ENCODE data around the gene DGKI. TPM values are rescaled to one million over a fixed set of nuclear protein-coding genes. Genes with fewer than 3 reads are reported as not detected.

Gene DGKI
- total RNA-seq, 2 experiments from 2014 or later = 0.46 TPM; not detected in 1

DNA sequence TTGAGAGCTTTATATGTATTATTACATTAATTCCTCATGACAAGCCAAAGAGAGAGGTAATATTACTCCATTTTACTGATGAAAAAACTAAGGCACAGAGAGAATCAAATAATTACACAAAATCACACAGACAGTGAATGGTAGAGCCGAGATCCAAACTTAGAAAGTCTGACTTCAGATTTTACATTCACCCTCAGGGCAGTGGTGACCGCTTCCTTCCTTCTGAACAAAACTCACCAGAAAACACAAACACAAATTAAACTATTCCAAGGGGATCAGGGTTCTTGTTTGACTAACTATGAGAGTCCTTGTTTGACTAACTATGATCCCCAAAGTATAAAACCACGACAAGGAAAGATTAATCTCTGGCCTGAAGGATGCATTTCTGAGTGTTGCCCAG is 435.3 kb downstream of the DGKI start:
- TF ChIP-seq EZH2phosphoT487 (IDR thresholded peaks at IDR 0.05; ENCODE audit: borderline replicate concordance, low read depth, low read length) (no peak), CTCF (conservative IDR thresholded peaks at IDR 0.05; ENCODE audit: low read length) (no peak)
- Histone ChIP-seq H3K9me3 (ENCODE audit: low read length) (no peaks in the 10 kb centered on the region), H3K4me2 (ENCODE audit: low read length) (no peak overlapping the region), H3K4me3 (ENCODE audit: low read depth, low read length, poor library complexity, severe bottlenecking) (no peak overlapping the region), H2AFZ (ENCODE audit: low read length) (no peak overlapping the region), H4K20me1 (ENCODE audit: insufficient read depth, low read length) (no peaks in the 10 kb centered on the region), H3K27ac (ENCODE audit: low read depth, low read length, poor library complexity, severe bottlenecking) (no peak overlapping the region), H3K79me2 (ENCODE audit: insufficient read depth, low read depth, low read length) (no peaks in the 10 kb centered on the region), H3K9me2 (ENCODE audit: insufficient read depth, low read length) (no peaks in the 10 kb centered on the region), H3K36me3 (ENCODE audit: insufficient read depth, low read length) (no peaks in the 10 kb centered on the region), H3K4me1 (ENCODE audit: insufficient read depth, low read length, poor library complexity, severe bottlenecking) (no peaks in the 10 kb centered on the region)
- DNase-seq (ENCODE audit: low spot score) = no peak
- intact Hi-C loops (cut with micrococcal nuclease; ENCODE audit: unreplicated experiment) = no loop called here
- ChIA-PET POLR2A (no interaction called here), CTCF (ENCODE audit: unreplicated experiment) (no interaction called here)
- no TSS peak for BruUV-seq (replicated peaks)

DNA sequence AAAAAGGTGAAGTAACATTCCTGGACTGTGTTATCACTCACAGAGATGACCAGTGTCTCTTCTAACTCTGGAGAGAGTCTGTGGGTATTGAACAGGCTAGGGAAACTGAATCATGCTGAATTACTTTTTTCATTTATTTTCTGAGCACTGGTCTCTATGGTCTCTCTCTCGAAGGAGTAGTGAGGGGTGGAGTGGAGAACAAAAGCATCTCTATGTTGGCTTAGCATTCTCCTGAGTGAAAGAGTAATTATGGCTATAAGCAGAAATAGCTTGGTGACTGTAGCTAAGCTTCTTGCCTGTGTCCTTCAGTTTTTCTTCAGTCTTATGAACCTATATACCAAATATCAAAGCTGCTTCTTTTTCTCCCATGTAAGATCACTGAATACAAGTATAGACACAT is 438.6 kb downstream of the DGKI start:
- POLR2A ChIA-PET = interaction anchor here (1.9 kb wide), 1 partner anchor 14 kb away, joined by 5 read pairs; no protein-coding TSS in a partner anchor
- CTCF ChIA-PET (ENCODE audit: unreplicated experiment) = no interaction called here
- H3K9me2 ChIP-seq (ENCODE audit: insufficient read depth, low read length) = no peaks in the 10 kb centered on the region
- H3K4me2 ChIP-seq (ENCODE audit: low read length) = no peak overlapping the region
- H2AFZ ChIP-seq (ENCODE audit: low read length) = no peak overlapping the region
- no peak for DNase-seq (ENCODE audit: low spot score)
- H3K4me3 ChIP-seq (ENCODE audit: low read depth, low read length, poor library complexity, severe bottlenecking) = no peak overlapping the region
- H3K9me3 ChIP-seq (ENCODE audit: low read length) = no peaks in the 10 kb centered on the region
- H3K79me2 ChIP-seq (ENCODE audit: insufficient read depth, low read depth, low read length) = no peaks in the 10 kb centered on the region
- no TSS peak for BruUV-seq (replicated peaks)
- intact Hi-C loops (cut with micrococcal nuclease; ENCODE audit: unreplicated experiment) = no loop called here
- no peaks in the 10 kb centered on the region for H3K36me3 ChIP-seq (ENCODE audit: insufficient read depth, low read length)
- no peaks in the 10 kb centered on the region for H3K4me1 ChIP-seq (ENCODE audit: insufficient read depth, low read length, poor library complexity, severe bottlenecking)
- TF ChIP-seq EZH2phosphoT487 (IDR thresholded peaks at IDR 0.05; ENCODE audit: borderline replicate concordance, low read depth, low read length) = no peak
- TF ChIP-seq CTCF (conservative IDR thresholded peaks at IDR 0.05; ENCODE audit: low read length) = no peak
- H4K20me1 ChIP-seq (ENCODE audit: insufficient read depth, low read length) = no peaks in the 10 kb centered on the region
- H3K27ac ChIP-seq (ENCODE audit: low read depth, low read length, poor library complexity, severe bottlenecking) = no peak overlapping the region

DNA sequence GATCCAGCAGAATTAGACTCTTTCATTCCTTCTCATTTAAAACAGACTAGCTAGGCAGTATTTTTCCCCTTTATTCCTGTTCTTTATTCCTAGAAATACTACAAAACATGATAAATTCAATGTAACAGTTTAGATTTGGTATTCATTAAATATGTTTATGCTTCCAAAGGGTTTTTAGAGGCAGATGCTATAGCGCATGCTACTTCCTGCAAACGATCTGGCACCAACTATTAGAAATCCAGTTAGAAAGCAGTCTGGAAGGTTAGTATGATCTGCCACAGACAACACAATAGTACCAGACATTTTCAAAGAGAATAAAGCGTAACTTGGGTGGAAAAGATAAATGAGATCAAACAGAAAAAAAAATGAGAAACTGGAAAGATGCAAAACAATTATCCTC is 439.7 kb downstream of the DGKI start:
- Histone ChIP-seq H3K4me1 (ENCODE audit: insufficient read depth, low read length, poor library complexity, severe bottlenecking) (no peaks in the 10 kb centered on the region), H4K20me1 (ENCODE audit: insufficient read depth, low read length) (no peaks in the 10 kb centered on the region), H3K27ac (ENCODE audit: low read depth, low read length, poor library complexity, severe bottlenecking) (no peak overlapping the region), H3K79me2 (ENCODE audit: insufficient read depth, low read depth, low read length) (no peaks in the 10 kb centered on the region), H2AFZ (ENCODE audit: low read length) (no peak overlapping the region), H3K4me2 (ENCODE audit: low read length) (no peak overlapping the region), H3K9me3 (ENCODE audit: low read length) (no peaks in the 10 kb centered on the region), H3K9me2 (ENCODE audit: insufficient read depth, low read length) (no peaks in the 10 kb centered on the region), H3K36me3 (ENCODE audit: insufficient read depth, low read length) (no peaks in the 10 kb centered on the region), H3K4me3 (ENCODE audit: low read depth, low read length, poor library complexity, severe bottlenecking) (no peak overlapping the region)
- no peak for DNase-seq (ENCODE audit: low spot score)
- ChIA-PET POLR2A (interaction anchor here (1.9 kb wide), 1 partner anchor 13 kb away, joined by 5 read pairs; no protein-coding TSS in a partner anchor), CTCF (ENCODE audit: unreplicated experiment) (no interaction called here)
- no peak for TF ChIP-seq EZH2phosphoT487 (IDR thresholded peaks at IDR 0.05; ENCODE audit: borderline replicate concordance, low read depth, low read length)
- no peak for TF ChIP-seq CTCF (conservative IDR thresholded peaks at IDR 0.05; ENCODE audit: low read length)
- BruUV-seq (replicated peaks) = no TSS peak
- intact Hi-C loops (cut with micrococcal nuclease; ENCODE audit: unreplicated experiment) = no loop called here
